Activated CD8-positive, alpha-beta memory T cell treated with anti-CD3 and anti-CD28 coated beads, Interleukin-2, amount 50 U/mL, for 48 hours (primary cell): Measurements from ENCODE around the gene GFRA4.
"Not testable (repeated sequence)": the region's sequence is repeated elsewhere in the genome, so short reads cannot be mapped to it uniquely, and the experiment has no call there.

Source experiments
- DNase-seq: peaks from one replicate; pipeline ENCODE4 v3.0.0-alpha.2; 2020

GFRA4 gene

DNA sequence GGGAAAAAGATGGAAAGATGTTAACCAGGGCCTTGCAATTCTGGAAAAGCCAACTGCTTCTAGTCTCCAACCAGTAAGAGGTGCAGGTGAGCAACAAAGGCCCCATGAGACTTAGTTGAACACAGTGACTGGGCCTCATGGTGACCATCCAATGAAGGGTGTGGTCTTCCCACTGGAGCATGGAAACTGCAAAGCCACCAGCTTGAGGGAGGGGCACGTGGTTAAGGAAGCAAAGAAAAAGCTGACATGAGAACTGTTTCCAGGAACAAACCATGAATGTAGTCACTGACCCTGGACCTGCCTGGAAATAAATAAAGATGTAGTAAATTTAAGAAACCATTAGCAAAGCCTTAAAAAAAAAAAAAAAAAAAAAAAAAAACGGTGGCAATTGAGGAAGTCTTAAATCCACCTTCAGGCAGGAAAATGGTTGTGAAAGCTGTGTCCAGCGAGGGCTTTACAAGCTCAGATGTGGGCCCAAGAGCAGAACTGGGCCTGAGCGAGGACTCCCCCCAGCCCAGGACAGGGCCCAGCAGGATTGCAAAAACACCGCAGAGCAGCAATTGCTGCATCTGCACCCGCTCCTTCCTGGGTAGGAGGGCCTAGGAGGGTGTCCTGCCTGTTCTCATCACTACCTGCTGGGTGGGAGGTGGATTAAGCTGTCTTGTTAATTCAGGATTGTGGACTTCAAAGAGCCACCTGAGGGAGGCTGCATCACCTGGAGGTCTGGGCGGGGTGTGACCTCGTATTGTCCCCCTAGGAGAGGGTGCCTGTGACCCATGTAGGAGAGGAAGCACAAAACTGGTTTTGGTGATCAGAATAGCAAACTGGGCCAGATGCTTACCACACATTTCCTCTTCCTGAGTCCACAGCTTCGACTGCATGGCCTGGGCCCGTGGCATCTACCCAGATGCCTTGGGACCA lies 10.3 kb downstream of the GFRA4 start:
- DNase-seq: no peak

DNA sequence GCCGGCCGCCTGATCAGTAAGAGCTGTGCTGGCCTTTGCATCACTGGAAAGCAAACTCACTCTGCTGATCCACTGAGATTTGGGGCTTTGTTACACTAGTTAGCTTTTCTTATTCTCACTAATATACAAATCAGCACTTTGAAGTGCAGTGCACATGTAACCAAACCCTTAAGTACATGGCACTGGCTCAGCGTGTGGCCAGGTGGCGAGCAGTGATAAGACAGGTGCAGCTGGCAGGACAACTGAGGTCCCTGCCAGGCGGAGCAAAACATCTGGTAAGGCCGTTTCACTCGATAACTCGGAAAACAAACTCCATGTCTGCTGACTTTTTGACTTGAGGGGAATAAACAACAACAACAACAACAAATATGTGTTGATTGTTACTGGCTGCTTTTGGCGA lies 11.0 kb downstream of the GFRA4 start:
- no peak for DNase-seq

DNA sequence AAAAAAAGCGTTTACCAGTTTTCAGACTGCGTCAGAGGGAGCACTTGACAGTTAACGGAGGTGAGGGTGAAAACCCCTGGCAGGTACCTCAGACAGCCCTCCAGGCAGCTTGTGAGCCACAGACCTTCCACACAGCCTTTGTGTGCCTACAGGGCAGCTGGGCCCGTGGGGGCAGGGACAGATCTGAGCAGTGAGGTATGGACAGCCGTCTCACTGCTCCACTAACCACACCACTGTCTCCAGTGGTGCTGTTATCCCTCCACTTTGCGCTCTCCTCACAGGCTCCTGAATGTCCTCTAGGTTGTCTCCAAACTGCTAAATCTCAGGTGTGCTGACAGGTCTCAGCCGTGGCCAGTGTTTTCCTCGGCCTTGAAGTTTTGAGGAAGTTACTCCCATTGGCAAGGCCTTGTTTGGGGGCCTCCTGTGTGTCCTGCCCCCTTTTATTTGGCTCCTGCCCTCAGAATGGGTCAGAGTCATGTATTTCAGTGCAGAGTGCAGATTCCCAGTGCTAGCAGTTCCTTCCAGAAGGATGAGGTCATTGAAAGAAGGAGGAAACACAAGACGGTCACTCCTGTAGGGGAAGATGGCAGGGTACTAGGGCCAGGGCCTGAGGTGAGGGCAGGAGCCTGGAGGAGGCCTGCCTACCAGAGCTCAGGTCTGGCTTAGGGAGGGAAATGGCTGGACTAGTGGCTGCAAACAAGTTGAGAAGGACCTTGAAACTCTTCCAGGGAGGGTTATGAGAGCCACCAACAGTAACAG lies 11.8 kb downstream of the GFRA4 start:
- DNase-seq: no peak

DNA sequence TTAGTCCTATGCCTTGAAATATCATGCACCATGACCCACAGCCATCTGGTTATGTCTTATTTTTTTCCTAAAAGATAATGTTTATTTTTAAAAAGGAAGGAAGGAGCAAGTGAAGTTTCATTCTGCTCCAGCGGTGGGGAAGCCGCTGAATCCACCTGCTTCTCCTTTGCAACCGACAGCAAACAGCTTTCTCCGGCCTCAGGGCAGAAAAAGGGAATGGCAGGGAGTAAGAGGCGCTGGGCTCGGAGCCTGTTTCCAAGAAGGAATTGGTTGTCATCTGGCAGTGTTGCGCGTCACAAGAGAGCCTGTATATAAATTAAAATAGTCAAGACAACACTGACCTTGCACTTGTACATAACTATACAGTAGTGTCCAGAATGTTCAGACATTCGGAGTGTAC lies 14.2 kb downstream of the GFRA4 start:
- DNase-seq: no peak

DNA sequence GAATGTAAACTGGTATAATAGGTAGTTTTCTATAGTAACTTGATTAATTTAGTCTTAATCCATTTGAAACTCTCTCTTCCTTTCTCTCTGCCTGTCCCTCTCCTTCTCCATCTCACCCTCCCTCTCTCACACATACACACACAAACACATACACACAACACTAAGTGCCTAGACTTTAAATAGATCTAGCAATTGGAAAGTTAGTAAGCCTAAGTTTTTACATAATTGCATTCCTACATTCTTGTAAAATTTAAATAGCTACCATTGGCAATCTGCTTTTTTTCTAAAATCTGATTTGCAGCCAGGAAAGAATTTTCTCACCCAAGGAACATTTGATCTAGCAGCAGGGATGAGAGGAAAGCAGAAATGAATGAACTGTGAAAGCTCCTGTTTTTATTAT lies 15.7 kb downstream of the GFRA4 start:
- DNase-seq: no peak

DNA sequence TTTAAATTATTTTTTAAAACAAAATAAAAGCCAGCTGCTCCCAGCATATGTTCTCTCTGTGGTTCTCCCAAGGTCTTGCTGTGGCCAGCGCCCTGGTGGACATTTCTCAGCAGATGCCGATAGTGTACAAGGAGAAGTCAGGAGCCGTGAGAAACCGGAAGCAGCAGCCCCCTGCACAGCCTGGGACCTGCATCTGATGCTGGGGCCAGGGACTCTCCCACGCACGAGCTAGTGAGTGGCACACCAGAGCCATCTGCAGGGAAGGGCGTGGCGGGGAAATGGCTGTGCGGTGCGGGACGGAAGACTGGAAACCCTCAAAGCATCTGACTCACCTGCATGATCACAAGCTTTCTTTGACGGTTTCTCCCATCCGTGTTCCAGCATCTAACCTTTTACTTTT lies 16.5 kb downstream of the GFRA4 start:
- DNase-seq: no peak

DNA sequence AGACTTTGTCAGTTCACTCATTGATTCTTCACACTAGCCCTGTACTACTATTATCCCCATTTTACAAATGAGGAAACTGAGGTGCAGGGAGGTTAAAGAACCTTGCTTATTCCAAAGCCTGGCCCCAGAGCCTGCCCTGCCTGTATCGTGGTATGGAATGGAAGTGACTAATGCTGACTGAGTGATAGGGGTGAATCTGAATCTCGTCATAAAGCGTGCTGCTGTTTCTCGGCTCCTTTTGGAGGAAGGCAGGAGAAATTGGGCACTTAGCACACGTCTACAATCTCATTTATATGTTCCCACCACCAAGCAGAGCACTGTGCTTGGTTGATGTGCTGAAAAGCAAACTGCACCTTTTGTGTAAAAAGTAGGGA lies 17.1 kb downstream of the GFRA4 start:
- DNase-seq: no peak

DNA sequence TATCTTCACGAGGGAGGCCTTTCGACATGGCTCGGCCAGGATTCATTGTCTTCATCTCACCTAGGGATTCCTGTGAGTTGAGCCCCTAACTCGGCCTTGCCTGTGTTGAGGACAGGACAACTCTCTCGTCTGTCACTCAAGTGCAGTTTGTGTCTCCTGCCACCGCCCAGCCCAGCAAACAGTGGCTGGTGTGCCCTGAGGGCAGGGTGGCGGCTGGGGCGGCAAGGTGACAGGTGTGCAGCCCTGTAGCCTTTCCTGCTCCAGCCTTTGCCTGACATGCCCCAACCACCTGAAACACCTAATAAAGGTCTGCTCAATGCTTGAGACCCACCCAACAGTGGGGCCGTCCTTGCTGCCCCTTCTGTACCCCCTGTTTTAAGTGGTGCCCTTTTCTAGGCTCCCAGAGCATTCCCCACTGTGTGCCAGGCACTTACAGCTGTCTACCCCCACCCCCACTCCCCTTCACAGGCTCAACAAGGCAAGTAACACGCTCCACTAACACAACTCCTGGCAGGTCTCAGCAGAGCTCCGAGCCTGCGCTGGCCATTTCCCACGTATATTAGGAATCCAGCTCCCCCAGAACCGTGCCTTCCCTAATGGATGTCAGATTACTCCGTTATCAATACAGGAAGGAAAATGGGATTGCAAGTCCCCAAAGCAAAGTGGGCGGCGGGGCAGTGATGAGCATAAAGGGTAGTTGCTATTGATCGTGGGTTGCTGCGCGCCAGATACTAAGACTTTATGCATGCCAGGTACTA lies 17.7 kb downstream of the GFRA4 start:
- no peak for DNase-seq

DNA sequence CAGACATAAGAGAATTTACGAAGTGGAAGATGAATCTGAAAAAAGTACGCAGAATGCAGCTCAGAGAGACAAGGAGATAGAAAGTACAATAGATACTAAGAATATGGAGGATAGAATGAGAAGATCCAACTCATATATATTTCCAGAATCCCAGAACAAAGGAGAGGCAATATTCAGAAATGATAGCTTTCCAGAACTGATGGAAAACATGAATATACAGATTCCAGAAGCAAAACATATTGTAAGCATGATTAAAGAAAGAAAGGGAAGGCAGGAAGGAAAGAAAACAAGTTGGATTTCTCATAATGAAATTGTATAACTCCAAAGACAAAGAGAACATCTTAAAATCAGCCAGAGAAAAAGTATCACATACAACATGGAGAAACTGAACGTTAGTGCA lies 22.9 kb downstream of the GFRA4 start:
- DNase-seq: no peak

DNA sequence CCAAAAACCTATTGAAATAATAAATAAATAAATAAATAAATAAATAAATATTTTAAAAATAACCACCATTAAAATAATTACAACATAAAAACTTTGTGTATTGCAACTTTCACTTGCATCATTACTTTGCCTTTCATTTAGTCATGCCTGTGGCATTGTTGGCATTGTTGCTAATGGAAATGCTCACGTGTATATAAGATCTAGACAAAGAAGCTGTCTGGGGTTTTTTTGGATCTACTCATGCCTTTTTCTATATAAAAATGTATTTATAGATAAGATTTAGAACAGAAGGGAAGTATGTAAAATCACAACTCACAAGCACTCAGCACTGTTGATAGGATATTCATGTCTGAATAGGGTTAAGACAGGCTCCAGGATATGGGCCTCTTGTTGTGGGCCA lies 27.9 kb downstream of the GFRA4 start:
- DNase-seq: no peak

DNA sequence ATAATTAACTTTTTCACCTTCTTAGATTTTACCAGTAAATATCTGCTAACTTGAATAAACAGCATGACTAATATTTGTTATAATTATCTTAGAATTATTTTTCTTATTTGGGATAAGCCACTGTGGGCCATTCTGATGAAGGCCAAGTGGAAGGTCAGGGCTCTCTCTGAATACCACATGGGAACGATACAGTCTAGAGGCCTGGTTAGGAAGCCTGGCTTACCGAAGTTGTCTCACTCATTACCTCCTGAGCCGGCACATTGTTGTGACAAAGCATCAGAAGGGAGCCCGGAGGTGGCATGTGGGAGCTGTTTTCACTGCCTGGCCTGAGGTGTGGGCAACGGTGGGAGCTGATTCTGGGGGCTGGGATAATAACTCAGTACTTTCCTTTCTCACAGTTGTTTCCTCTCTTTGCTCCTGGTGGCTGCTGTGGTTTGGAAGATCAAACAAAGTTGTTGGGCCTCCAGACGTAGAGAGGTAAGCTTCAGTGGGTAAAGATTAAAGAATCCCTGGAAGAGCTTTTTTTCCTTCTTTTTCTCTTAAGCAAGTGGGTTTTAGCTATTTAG lies 29.2 kb downstream of the GFRA4 start:
- no peak for DNase-seq

DNA sequence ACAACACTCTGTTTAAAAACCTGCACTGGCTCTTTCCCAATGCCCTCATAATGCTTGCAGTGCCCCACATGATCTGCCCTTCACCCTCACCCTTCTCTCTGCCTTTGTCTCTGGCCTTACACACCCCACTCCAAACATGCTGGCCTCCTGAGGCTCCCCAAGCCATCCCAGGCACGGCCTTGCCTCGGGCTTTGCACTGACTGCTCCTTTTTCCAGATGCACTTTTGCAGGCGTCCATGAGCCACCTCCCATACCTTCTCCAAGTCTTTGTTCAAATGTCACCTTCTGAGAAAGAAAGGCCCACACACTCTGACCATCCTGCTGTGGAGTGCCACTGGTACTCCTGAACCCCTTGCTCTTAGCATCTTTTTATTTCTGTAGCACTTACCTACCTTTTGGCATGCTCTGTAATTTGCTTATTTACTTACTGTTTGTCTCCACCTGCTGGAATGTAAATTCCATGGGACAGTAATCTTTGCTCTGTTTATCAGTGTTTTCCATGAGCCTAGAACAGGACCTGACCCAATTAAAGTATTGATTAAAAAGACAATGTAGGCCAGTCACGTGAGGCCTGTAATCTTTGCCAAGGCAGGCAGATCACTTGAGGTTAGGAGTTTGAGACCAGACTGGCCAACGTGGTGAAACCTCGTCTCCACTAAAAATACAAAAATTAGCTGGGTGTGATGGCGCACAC lies 30.7 kb downstream of the GFRA4 start:
- DNase-seq: no peak

DNA sequence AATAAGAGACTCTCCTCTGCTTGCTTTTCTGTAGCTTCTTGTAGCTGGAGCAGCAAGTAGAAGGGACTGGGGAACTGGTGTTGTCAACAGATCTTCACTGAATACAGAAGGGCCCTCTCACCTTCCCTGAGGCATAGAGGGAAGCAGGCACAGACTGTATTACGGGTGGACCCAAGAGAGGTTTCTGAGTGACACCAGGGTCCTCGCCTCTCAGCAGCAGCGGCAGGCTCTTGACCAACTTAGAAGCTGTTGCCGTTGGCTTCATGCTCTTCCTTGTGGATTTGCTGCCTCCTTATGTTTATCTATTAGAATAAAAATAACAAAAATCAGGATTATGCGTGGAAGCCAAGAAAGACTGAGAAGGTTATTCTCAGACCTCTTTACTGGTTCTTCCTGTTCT lies 31.7 kb downstream of the GFRA4 start:
- no peak for DNase-seq

DNA sequence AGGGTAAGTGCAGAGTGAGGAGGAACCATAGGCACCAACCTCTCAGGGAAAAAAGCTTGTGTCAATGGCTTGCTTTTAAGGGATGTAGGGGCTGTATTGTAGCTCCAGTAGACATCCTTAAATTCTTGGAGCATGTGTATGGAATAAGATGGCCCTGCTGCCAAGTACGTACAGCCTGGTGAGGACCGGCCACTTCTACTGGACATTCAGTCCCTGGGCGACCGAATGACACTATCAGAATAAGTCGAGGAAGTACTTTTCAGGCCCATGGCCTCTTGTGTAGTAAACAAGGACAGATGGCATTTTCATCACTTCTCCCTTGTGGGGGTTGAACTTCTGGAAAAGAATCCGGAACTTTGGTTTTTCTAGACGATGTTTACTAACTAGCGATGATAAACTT lies 32.8 kb downstream of the GFRA4 start:
- no peak for DNase-seq

DNA sequence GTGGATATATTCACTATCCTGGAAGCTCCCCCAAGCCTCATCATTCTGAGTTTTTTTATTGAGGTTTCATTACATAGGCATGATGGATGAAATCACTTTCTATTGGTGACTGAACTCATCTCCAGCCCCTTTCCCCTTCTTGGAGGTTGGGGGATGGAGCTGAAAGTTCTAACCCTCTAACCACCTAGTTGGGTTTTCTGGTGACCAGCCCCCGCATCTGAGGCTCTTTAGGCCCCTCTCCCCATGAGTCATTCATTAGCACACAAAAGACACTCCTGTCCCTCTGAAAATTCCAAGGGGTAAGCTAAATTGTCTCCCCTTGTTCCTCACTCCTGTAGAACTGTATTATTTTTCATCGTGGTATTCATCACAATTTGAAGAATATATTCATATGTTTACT lies 33.3 kb downstream of the GFRA4 start:
- no peak for DNase-seq

DNA sequence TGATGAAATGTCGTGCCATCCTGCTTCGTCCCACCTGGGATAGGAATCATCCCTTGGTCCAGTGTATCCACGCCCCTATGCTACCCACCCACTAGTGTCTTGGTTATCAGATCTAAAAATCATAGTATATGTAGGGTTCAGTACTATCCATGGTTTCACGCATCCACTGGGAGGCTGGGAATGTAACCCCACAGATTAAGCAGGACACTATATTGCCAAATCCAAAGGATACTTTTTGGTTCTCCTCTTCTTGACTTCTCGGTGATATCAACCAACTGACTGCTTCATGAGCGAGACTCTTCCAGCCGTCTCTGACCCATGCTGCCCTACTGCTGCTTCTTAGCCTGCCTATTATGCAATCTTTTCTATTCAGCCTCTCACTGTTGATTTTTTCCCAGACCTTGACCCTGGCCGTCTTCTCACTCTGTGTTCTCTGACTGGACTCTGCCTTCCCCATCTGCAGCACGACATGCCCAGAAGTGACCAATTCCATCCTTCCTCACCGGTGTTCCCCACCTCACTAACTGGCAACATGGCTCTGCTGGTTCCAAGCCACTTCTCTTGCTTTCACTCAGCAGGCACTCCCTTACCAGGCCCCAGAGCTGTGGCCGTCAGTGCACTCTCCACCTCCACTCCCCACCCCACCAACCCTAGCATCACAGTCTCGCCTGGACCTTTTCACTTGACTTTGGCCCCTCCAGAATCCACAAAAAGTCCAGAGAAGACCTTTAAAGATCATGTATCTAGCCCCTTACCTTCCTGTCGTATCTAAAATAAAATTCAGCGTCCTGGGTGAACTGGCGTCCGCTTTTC lies 34.5 kb downstream of the GFRA4 start:
- no peak for DNase-seq

DNA sequence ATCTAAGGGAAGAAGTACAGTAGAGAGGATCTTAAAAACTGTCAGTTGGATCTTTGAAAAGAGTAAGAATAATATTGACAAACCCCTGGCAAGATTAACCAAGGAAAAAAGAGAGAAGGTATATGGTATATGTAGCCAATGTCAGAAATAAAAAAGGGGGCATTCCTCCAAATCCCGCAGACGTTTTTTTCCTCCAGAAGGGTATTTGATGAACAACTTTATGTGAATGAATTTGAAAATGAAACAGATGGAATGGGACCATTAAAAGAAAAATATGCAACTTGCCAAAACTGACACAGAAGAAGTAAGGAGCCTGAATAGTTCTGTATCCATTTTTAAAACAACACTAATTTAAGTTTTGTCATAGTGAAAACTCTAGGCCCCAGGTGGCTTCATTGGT lies 35.7 kb downstream of the GFRA4 start:
- no peak for DNase-seq

DNA sequence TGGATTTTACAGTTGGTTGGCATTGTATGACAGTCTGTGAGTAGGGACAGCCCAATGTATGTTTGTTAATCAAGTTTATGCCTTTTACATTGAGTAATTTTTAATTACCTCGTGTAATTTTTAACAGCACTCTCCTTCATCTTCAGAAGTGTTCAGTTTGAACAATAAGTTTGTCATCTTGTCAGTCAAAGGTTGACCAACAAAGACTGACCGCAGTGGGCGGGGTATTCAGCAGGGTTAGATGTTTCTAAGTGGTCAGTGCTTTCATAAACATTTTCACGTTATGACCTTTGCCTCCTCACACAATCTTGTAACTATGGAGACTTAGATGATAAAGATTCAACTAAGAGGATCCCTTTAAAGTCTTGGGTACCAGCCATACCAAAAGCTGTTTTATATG lies 40.8 kb downstream of the GFRA4 start:
- DNase-seq: no peak

DNA sequence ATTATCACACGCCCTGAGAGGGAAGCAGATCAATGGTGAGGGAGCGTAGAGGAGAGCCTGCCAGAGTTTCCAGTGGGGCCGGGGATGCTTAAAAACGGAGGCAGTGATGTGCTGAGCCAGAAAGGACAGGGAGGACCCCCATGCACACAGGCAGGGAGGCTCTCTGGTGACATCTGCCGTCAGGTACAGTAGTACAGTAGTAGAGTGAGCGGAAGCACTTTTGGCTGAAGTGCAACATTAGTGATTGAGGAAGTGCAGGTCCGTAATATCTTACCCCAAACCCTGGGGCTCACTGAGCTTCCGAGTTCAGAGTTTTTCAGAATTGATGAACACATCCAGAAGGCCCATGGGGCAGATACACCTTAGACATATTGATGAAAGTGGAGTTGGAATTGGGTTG lies 42.1 kb downstream of the GFRA4 start:
- DNase-seq: no peak

DNA sequence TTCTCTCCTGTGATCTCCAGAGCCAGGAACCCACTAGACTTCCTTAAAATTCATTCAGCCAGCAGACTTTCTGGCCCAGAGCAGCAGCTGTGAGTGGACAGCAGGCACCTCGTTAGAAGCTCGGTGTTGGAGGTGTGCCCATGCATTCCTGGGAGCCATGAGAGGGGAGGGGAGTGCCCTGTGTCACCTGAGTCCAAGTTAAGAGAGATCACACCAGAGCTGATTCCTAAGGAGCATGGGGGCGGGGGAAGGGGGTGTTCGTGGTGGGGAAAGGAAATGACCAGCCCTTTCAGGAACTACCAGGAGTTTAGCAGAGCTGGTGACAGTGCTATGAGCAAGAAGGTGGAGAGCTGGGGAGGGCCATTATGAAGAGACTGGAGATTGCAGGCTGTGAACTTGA lies 46.9 kb downstream of the GFRA4 start:
- no peak for DNase-seq

DNA sequence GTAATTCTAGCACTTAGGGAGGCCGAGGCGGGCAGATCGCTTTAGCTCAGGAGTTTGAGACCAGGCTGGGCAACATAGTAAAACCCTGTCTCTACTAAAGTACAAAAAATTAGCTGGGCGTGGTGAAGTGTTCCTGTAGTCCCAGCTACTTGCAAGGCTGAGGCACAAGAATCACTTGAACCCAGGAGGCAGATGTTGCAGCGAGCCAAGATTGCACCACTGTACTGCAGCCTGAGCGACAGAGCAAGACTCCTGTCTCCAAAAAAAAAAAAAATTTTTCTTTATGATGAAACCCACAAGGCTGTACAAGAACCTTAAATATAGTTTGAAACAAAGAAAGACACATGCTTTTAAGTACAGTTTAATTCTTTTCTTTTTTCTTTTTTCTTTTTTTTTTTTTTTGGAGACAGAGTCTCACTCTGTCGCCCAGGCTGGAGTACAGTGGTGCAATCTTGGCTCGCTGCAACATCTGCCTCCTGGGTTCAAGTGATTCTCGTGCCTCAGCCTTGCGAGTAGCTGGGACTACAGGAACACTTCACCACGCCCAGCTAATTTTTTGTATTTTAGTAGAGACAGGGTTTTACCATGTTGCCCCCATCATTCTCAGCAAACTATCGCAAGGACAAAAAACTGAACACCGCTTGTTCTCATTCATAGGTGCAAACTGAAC lies 47.9 kb downstream of the GFRA4 start:
- not testable (repeated sequence) for DNase-seq
